Measurements from ENCODE around the gene CSMD2.

CSMD2 gene

DNA sequence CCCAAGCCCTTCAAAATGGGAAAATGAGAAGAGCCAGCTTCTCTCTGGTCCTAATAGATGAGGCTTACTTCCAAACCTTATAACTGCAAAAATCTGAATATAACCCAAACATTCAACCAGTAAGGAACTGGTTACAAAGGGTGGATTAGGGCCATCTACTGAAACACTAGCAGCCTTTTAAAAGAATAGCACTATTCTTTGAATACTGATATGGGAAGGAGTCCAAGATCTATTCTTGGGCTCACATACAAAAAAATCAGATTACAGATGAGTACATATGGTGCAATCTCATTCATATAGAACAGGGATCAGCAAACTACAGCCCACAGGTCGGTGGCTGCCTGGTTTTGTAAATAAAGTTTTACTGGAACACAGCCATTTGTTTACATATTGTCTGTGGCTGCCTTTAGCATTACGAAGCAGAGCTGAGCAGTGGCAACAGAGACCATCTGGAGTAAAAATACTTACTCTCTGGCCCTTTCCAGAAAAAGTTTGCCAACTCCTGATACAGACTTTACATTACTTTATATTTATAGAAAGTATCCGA lies 524.8 kb downstream of the CSMD2 start:
- DNase-seq (ENCODE audit: low read depth in 2 of 2), result no peak

GRCh38 chr1:33637846-33638440 lies 527.1 kb downstream of the CSMD2 start:
- DNase-seq (ENCODE audit: low read depth in 2 of 2), result no peak

DNA sequence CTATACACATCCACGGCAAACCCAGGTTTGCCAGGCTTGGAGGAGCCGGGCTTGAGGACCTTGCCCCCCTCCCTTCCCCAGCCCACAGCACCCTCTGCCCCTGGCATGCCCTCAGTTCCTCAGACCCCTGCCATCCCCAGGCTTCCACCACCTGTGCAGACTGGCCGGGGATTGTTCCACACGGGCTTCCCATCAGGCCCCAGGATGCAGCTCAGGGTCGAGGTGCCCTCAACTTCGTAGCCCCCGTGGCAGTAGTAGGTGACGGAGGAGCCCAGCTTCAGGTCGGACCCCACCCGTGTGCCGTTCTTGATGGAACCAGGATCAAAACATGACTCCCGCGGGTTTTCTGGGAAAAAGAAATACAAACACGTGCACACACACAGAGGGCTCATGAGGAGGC lies 528.8 kb downstream of the CSMD2 start:
- DNase-seq (ENCODE audit: low read depth in 2 of 2), result no peak

- DNase-seq (ENCODE audit: low read depth in 2 of 2), result no peak
These were observed 529.6 kb downstream of the CSMD2 start for GRCh38 chr1:33635336-33636012.

DNA sequence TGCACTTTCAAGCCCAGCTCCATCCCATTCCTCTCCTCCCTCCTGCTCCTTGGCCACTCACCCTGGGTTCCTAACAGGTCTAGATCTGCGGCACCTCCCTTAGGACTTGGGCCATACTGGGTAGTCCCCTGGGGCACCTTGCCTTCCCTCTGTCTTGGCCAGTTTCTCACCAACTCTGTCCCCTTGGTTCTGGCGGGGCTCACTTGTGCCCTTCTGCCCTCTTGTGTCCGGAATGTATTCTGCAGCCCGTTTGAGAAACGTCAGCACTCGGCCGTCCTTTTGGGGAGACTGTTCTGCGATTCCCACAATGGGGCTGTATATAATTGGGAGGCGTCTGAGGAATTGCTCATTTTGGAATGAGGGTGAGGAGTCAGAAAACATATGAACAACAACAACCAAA lies 530.2 kb downstream of the CSMD2 start:
- DNase-seq (ENCODE audit: low read depth in 2 of 2), result no peak

GRCh38 chr1:33634143-33634542 lies 530.9 kb downstream of the CSMD2 start:
- no peak for DNase-seq (ENCODE audit: low read depth in 2 of 2)

DNA sequence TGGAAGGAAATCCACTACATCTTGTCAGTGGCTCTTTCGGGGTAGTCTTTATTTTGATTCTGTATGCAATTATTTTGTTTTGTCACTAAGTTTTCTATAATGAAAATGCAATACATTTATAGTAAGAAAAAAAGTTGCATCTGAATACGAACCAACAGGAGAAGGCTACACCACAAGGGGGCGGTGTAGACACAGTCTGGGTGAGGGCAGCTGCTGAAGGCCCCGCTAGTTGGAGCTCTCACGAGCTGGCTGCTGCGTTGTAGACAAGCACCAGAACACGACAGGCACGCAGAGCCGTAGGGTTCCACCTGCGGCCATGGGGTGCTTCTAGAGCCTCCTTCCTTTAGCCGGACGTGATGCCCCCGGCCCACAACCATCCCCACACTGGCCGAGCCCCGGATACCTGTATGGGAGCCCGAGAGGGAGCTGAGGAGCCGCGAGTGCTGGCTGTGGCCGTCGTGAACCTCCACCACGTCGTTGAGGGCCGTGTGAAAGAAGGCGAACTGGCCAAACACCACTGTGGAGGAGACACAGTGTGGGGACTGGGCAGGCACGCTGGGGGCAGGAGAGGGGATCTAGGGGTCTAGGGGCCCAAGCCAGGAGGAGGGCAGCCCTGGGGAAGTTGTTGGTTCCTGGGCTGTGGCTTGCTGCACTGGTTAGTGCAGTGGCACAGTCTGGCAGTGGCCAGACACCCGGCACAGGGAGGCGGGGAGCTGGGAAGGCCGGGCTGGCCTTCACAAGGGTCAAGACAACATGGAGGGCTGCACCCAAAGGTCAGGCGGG lies 531.8 kb downstream of the CSMD2 start:
- peak; percentile 56 to 75 for DNase-seq (ENCODE audit: low read depth in 2 of 2)

DNA sequence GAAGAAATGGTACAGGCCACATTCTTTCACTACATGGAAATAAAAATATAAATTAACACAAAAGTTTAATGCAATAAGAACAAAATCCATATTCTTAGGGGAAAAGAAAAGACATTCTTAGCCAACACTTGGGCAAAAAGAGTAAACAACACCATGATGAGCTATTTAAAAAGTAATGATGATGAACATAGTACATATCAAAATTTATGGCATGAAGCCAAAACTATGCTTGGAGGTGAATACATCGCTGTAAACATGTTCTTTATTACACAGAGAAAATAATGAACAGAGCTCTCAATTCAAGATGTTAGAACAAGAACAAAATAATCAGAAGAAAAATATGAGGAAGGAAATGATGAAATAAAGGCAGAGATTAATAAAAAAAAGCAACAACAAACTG lies 534.3 kb downstream of the CSMD2 start:
- DNase-seq (ENCODE audit: low read depth in 2 of 2), result no peak

DNA sequence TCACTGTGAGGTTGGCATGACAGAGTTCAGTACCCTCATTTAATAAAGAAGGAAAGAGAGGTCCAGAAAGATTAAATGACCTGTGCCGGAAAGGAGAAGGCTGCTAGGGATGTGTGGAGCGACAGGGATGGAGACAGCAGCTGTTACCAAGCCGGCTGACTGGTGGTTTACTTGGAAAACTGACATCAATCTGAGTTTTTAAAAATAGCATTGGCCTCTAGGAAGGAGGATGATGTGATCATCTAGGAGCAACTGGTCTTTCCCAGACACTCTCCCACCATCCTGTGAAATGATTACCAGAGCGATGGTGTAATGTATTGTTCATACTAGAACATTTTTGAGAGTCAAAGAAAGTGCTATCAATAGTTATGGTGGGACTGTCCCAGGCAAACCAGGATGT lies 538.2 kb downstream of the CSMD2 start:
- no peak for DNase-seq (ENCODE audit: low read depth in 2 of 2)

DNA sequence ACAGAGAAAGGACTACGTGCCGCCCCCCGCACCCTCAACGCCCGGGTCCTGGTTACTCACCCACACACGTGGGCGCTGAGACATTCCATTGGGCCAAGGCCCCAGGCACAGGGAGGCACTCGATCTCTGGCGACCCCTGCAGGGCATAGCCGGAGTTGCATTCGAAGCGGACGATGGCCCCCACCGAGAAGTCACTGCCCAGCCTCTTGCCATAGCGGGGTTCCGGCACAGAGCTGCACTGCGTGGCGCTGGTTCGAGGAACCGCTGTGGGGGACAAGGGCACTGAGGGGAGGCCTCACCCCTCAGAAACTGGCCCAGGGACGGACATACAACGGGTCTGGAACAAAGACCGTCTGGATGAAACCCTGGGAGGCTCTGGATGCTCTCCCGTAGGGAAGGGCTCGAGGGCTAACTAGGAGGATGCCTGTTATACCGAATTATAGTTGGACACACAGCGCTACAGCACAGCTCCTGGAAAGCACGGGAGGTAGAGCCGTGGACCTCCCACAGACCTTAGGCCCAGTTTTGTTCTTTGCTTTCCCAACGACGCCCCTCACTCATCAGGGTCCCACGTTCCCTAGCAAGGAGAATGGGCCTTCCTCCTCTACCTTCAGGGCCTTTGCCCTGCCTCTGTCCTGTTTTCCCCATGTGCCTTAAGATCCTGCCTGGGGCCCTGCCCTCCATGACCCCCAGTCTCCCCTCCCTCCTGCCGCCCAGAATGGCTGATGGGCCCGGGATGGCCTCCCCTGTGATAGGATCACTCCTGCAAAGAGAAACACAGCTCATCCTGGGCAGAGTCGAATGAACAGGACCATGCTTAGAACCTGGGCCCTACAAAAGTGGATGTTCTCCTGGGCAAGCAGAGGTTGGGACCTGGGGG lies 539.8 kb downstream of the CSMD2 start:
- no peak for DNase-seq (ENCODE audit: low read depth in 2 of 2)

GRCh38 chr1:33624261-33624990 lies 540.6 kb downstream of the CSMD2 start:
- no peak for DNase-seq (ENCODE audit: low read depth in 2 of 2)

DNA sequence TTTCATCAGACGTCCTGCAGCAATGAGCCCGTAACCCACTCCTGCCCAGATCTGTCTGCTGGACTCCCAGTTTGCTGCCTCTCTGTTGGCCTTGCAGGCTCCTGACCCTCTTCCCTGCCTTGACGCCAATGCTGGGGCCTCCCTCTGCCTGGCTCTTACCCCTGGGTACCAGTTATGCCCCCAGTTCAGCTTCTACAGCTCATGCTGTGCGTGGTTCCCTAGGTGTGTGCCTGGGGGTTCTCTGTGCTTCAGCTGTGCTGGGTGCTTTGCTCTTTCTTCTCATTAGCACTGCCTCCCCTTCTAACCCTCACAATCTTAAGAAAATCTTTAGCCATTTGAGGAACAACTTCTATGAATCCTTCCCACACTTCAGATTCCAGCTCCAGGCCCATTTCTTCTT lies 541.2 kb downstream of the CSMD2 start:
- DNase-seq (ENCODE audit: low read depth in 2 of 2), result no peak

DNA sequence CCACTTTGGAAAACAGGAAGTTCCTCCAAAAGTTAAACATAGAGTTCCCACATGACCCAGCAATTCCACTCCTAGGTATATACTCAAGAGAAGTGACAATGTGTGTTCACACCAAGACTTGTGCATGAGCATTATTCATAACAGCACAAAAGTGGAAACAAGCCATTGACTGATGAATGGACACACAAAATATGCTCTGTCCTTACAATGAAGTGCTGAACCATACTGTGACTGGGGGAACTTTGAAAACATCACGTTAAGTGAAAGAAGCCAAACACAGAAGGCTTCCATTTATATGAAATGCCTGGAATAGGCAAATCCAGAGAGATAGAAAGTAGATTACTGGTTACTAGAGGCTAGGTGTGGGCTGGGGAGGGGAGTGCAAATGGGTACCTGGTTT lies 542.3 kb downstream of the CSMD2 start:
- no peak for DNase-seq (ENCODE audit: low read depth in 2 of 2)

DNA sequence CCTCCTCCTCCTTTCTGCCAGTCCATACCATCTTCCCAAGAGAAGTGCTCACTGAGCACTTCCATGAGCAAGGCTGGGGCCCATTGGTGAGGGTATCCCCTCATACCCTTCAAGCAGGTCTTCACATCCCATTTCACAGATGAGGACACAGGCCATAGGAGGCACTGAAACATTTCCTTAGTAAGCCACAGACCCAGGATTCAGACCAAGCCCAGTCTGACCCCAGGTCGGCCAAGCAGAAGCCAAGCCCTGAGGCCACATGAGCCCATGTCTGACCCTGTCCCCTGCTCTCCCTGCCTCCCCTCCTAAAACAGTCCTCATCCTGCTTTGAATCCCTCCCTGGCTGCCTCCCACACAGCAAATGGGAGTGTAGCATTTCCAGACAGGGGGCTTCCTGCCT lies 546.4 kb downstream of the CSMD2 start:
- DNase-seq (ENCODE audit: low read depth in 2 of 2), result no peak

DNA sequence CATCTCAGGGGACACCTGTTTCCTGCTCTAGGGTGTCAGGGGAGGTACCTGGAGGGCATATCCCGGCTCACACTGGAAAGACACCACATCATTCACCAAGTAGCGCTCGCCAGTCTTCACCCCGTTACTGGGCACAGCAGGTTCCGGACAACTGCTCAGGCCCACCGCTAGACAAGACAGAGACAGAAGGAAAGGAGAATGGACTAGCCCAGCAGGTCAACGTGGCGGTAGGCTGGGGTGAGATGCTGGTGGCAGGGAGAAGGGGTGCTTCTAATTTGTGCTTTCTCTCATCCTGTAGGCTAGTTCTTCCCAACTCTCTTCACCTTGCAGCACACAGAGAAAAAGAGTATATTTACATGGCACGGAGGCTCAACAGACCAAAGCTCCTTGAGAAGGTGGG lies 547.6 kb downstream of the CSMD2 start:
- DNase-seq (ENCODE audit: low read depth in 2 of 2), result no peak

DNA sequence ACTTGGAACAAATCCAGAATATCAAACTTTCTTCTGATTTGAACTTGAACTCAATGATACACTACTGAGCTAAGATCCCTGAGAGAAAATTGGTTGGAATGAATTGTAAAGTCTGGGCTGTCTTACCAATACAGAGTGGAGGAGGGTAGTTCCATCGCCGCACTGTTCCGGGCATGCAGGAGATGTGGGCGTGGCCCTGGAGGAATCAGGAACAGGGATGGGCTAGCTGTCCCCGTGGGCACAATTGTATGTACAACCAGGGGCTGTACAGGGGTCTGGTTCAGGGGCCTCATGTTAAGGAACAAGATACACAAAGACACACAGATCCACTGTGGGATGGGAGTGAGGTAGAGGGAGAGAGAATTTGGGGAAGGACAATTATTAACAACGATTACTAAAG lies 548.2 kb downstream of the CSMD2 start:
- no peak for DNase-seq (ENCODE audit: low read depth in 2 of 2)

- DNase-seq (ENCODE audit: low read depth in 2 of 2), result no peak
These were observed 549.5 kb downstream of the CSMD2 start for GRCh38 chr1:33615546-33615945.

DNA sequence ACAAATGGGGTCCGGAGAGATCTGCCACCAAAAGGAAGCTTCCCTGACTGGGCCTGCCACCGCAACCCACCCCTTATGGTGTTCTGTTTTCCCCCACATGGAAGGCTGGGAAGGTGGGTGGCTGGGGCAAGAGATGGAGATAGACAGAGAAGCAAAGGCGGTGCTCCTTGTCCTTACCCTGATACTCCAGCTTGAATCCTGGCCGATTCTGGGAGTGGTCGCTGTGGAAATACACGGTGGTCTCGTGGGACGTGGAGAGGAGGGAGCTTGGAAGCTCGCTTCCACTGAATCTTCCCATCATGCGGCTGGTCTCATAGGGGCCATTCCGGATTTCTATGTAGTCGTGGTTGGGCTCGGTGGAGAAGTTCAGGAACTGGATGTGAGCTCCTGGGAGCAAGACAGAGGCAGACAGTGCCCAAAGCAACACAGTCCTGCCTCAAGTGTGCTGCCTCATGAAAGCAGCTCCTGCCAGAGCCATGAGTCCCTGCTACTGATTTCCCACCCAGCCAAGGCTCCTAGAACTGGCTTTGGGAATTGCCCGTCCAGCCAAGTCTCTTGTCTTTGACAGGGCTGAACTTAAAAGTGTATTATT lies 554.1 kb downstream of the CSMD2 start:
- DNase-seq (ENCODE audit: low read depth in 2 of 2), result no peak

DNA sequence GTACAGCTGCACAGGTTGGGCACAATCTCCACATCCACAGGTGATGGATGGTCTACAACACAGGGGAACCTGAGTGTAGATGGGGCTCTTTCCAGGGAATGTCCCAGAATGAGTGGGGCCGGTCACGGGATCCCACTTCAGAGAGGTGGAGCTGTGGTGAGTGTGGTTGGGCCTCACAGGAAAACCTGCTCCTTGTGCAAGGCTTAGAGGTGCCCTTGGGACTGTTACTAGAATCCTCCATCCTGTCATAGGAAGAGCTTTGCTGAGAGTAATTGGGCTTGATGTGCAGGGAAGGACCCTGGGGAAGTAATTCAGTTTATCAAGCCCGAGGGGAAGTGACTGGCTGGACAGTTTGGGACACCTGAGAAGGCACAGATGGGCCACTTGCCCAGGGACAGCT lies 554.6 kb downstream of the CSMD2 start:
- no peak for DNase-seq (ENCODE audit: low read depth in 2 of 2)

GRCh38 chr1:33609739-33610138 lies 555.3 kb downstream of the CSMD2 start:
- DNase-seq (ENCODE audit: low read depth in 2 of 2), result no peak

All from stimulated activated CD8-positive, alpha-beta memory T cell treated with anti-CD3 and anti-CD28 coated beads, Interleukin-2, amount 100 ng/mL, for 1 hour (primary cell).